Measurements from ENCODE around the gene SYVN1. TPM values are rescaled to one million over a fixed set of nuclear protein-coding genes. Genes with fewer than 3 reads are reported as not detected.

The SYVN1 gene
- total and polyA plus RNA-seq, 10 of the 15 experiments (the other 5 are each of a cell fraction or from before 2014, with no cell fraction given): 0.79 to 63.6 (median 20.1) TPM

- Histone ChIP-seq H3K27ac (ENCODE audit: control insufficient read depth, insufficient read depth) (no peak overlapping the region), H3K79me2 (ENCODE audit: control insufficient read depth, insufficient read depth, low read length) (0 out of 2 replicates have a peak, but pooled peaks cover 2% of the 10 kb centered on the region), H3K27me3 (replicated peaks in 1 of 2; ENCODE audit: control insufficient read depth in 2 of 2, insufficient read depth in 2 of 2, low read length in 1 of 2) (no peaks in the 10 kb centered on the region), H3K4me1 (ENCODE audit: control insufficient read depth, insufficient read depth, low read length) (peaks cover 15% of the 10 kb centered on the region), H3K36me3 (ENCODE audit: control insufficient read depth in 2 of 2, insufficient read depth in 2 of 2, low read length in 1 of 2) (peaks cover 8 to 16% of the 10 kb centered on the region in 2 experiments), H3K9ac (ENCODE audit: control insufficient read depth, insufficient read depth, low read length) (no peak overlapping the region), H4K20me1 (ENCODE audit: control insufficient read depth, insufficient read depth) (no peaks in the 10 kb centered on the region), H3K4me2 (ENCODE audit: control insufficient read depth, insufficient read depth) (no peak overlapping the region), H2AFZ (ENCODE audit: control insufficient read depth, low read depth, low read length) (no peak overlapping the region), H3K9me3 (replicated peaks; ENCODE audit: control insufficient read depth, insufficient read depth, low read length) (no peaks in the 10 kb centered on the region), H3K4me3 (no peak overlapping the region)
- FAIRE-seq (no peak), DNase-seq (ENCODE audit: low read depth, low spot score) (no peak), ATAC-seq (no peak)
- 95% methylated on average over 36 of the region's 38 CpGs for WGBS (ENCODE audit: insufficient coverage, insufficient replicate concordance, low lambda C conversion rate, missing lambda C conversion rate)
- CTCF ChIA-PET: interaction anchor here (2.0 to 6.3 kb wide), 3 partner anchors 10 to 72 kb away, joined by 5 to 93 read pairs (median 76); partner anchors contain the start of genes CAPN1, SAC3D1 and VPS51
- SMC1A ChIA-PET (ENCODE audit: uncharacterized antibody, unreplicated experiment): interaction anchor here (0.6 kb wide), 1 partner anchor 616 kb away, joined by 3 read pairs; no protein-coding TSS in a partner anchor
- POLR2A ChIA-PET: interaction anchor here (1.3 kb wide), 1 partner anchor 72 kb away, joined by 3 read pairs; no protein-coding TSS in a partner anchor
- TF ChIP-seq GATAD2B (conservative IDR thresholded peaks at IDR 0.05; ENCODE audit: low read depth) (no peak), CHD4 (IDR thresholded peaks at IDR 0.05) (no peak), LARP7 (IDR thresholded peaks at IDR 0.05) (no peak), IRF4 (IDR thresholded peaks at IDR 0.05; ENCODE audit: low read depth, low read length) (no peak), SMARCA5 (IDR thresholded peaks at IDR 0.05) (no peak), ZNF687 (IDR thresholded peaks at IDR 0.05) (no peak), TCF3 (IDR thresholded peaks at IDR 0.05; ENCODE audit: borderline replicate concordance, insufficient read depth, low read depth, low read length) (no peak), RB1 (IDR thresholded peaks at IDR 0.05; ENCODE audit: borderline replicate concordance) (no peak)
- RAD21 ChIA-PET (ENCODE audit: unreplicated experiment): no interaction called here
- BruUV-seq (replicated peaks): no TSS peak
- in situ Hi-C loops (cut with MboI): no loop called here
- intact Hi-C loops (cut with micrococcal nuclease; ENCODE audit: unreplicated experiment): no loop called here
These were observed 25.7 kb downstream of the SYVN1 start for GRCh38 chr11:65108469-65109123.
